NCI-H526 (cell line): ENCODE results near the gene ADGRG6.
A peak's percentile ranks its signal among the peaks of the same experiment; 100 is the strongest.
"Not testable (repeated sequence)": the region's sequence is repeated elsewhere in the genome, so short reads cannot be mapped to it uniquely, and the experiment has no call there.

Source experiments
- DNase-seq, 2 experiments: peaks; one replicate each; lab custom pipeline; 2025; lab: John Stamatoyannopoulos, UW

The ADGRG6 gene

DNA sequence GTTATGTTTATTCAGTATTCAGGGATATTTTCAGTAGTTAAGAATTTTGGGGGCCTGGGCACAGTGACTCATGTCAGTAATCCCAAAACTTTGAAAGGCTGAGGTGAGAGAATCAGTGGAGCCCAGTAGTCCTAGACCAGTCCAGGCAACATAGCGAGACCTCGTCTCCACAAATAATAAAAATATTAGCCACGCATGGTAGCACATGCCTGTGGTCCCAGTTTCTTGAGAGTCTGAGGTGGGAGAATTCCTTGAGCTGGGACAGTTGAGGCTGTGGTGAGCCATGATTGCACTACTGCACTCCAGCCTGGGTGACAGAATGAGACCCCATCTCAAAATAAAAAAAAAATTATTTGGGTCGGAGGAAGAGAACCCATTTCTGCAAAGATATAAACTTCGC is 20.3 kb downstream of the ADGRG6 start:
- no peak for DNase-seq

DNA sequence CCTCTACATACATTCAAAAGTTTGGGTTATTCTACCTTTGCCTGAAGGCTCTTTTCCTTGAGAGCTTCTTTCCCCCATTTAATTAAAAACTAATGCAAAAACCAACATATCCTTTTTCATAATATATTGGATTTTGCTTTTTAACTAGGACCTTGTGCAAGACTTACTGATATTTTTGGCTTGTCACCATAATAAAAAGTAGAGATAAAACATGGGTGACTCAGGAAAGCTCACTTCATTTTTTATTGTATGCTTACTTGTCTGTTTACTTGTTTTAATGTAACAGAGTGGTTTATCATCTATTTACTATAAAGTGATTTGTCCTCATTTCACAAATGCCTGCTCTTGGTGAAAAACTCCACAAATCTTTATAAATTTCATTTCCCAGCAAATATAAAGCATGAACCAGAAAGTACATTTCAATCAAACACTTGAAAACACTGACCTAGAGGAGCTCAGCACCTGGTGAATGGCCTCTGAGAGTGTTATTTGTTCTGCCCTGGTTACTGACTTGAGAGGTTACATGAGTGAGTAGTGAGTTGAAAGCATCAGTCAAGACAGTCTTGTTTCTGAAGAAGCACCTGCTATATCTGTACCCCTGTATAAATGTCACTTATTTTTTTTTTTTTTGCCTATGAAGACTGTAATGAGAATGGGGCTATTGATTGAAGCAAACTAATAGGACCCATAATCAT is 20.8 kb downstream of the ADGRG6 start:
- no peak for DNase-seq

DNA sequence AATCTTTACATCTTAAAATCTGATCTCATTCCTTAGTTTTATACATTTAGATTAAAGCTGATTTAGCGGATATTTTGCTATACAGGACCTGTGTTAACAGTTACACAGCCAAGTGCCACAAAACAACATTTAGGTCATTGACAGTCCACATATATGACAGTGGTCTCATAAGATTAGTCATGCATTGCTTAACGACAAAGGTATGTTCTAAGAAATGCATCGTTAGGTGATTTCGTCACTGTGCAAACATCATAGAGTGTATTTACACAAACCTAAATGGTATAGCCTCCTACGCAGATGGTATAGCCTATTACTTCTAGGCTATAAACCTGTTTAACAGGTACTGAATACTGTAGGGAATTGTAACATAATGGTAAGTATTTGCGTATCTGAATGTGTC is 21.6 kb downstream of the ADGRG6 start:
- DNase-seq = peak; percentile 90 to 94

DNA sequence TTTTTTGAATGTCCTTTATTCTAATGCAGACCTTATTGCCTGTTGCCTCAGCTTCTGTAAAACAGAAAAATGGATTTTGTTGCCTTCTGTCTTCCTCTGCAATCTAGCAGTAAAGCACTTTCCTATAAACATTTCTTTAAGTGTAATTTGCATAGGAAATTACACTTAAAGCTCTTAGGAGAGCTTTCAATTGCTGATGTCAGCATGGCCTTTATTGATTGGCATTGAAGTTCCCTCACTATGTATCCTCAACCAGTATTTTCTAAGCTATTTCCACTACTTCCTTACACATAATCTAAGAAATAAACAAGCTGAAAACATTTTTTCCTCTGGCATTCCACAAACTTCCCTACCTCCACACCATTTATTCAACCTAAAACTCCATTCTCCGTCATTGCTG is 22.3 kb downstream of the ADGRG6 start:
- DNase-seq = peak in 1 of 2 experiments; percentile 15

DNA sequence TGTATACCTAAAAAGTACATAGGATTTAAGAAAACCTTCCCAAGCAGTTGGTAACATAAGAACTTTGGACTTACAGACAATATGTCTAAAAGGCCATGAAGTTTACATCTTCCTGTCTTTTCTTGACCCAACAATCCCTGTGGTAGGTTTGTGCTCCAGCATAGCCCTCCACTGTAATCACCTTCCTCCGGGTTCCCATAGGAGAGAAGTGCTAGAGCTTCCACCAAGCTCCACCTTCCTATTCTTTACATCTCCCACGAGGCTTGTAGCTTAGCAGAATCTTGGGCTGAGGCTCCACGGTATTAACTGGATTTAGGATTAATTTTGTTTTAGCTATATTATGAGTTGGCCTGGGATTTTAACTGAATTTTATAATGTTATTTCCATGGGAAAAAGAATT is 23.3 kb downstream of the ADGRG6 start:
- no peak for DNase-seq

DNA sequence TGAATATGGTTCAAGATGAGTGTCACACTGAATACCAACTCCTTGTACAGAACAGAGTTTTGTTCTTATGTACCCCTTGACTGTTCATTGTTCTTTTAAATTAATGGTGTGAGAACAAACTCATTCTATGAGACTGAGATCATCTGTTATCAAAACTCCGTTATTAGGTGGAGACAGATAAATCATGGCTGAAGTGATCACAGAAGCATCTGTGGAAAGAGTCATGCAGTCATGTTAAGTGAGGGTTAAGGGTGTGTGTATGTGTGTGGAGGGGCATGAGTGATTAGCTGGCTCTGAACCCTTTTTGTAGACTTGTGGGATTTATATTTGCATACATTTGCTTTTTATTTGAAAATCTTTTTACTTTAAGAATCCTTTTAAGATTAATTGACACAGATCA is 24.7 kb downstream of the ADGRG6 start:
- peak in 1 of 2 experiments; percentile 27 for DNase-seq

DNA sequence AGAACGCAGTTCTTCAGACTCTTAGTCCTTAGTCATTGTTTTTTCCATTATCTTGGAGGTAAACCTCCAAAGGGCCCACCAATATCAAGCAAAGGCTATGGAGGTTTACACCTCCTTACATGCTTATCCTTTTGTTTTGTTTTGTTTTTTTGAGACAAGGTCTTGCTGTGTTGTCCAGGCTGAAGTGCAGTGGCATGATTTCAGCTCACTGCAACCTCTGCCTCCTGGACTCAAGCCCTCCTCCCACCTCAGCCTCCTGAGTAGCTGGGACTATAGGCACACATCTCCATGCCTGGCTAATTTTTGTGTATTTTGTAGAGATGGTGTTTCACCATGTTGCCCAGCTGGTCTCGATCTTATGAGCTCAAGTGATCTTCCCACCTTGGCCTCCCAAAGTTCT is 26.3 kb downstream of the ADGRG6 start:
- DNase-seq = no peak

DNA sequence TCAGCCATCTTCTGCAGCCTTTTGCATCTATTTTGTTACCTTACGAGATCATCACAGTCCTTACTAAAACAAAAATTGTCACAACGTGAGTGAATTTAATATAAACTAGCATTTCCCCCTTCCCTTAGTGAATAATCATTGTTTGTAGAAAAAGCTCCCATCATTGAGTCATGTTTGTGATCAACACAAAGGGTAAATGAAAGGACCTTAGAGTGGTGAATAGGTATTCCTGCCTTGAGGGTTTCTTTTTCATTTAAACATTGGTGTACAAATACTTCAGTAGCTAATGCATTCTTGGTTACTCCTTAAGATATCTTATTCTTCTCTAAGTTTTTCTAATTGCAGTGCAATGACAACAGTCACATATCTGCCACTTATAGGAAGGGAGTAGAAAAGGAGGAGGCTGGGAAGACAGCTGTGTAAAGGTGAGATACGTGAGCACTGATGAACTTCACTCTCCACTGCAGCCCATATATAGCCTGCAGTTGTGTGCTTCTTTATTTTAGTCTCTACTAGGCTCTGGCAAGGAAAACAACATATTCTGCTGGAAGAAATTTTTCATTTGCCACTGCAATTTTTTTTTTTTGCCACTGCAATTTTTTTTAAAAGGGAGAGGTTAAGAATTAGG is 27.8 kb downstream of the ADGRG6 start:
- no peak for DNase-seq

DNA sequence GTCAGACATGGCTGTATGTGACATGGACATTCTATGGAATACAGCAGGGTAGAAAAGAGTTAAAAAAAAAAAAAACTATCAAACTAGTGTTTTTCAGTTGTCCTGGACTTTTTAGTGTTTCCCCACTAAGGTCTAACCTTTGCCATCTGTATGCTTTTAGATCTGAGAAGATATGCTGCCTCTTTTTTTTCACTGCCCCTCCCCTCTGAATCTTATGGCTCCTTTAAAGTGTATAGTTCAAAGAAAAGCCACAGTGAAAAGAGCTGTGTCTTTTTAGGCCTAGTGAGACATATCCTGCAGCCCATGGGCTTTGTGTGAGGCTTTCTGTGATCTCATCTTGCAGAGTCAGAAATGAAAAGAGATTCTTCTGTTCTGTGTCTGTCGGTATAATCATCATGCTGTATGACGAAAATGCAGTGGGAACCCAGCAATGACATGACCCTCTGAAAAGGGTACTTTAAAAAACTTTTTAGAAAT is 29.3 kb downstream of the ADGRG6 start:
- DNase-seq = no peak

DNA sequence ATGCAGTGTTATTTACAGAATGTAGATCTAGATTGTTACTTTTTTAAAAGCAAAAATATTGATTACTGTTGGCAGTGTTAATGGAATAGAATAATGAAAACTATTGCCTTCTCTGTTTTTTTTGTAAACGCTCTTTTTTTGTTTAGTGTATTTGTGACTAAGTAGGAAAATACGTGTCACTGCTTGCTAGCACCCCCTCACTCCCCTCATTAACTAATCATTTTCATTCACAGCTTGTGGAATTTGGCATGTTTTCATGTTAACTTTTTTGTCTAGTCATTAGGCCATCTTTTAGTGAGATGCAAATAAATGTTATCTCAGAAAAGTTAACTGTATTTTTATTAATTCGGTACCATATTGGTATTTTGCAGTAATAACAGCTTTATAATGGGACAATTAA is 29.8 kb downstream of the ADGRG6 start:
- DNase-seq = no peak

DNA sequence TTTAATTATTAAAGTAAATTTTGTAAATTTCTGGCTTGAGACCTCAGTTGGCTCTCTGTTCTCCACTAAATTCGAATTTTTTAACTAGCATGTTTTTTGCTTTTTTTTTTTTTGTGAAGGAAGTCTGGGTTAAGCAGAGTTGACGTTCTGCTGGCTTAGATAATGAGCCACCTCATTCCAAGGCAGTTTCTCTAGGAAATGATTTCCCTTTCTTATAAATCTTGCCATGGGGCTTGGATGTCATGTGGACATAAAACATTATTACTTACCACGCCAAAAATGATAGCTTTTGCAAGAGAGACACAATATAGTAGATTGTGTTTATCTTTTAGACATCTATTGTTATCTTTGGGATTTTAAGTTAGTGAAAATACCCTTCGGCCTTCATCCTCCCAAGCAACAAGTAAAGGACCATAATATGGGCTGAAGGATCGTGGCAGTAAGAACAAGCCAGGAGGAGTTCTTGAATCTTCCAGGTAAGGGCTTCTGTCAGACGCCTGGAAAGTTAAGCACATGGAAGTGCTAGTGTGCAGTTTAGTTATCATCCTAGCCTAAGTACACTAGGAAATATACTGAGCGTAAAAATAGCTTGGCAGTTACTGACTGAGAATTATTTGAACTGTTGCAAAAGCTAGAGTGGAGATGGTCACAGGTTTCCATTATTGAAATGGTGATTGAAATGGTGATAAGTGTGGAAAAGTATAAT is 30.7 kb downstream of the ADGRG6 start:
- no peak for DNase-seq

DNA sequence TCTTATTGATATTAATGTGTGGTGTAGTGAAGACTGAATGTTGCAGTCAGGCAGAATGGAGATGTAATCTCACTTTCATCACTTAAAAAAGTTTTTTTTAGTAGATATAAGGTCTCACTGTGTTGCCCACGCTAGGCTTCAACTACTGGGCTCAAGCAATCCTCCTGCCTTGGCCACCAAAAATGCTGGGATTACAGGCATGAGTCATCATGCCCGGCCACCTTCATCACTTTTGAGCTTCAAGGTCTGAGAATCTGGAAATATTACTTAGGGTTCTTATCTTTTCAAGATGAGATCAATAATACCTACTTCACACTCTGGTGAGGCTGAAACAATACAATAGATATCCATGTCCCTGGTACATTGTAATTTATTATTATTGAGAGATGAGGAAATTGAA is 31.6 kb downstream of the ADGRG6 start:
- DNase-seq = no peak

DNA sequence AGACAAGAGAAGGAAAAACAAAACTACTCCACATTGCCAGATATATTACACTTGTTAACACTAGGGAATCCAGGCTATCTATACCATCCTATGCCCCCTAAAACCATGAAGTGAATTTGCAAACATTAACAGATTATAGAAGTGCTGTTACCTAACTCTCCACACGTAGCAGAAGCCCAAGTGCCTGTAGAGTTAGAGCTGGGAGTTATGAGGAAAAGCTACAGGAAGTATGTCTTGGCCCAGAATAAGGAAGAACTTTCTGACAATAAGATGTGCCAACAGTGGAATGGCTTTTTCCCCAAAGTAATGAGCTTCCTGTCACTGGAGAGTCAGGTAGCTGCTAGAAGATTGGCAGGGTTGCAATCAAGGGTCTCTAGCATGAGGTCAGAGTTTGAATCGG is 32.5 kb downstream of the ADGRG6 start:
- DNase-seq = no peak

DNA sequence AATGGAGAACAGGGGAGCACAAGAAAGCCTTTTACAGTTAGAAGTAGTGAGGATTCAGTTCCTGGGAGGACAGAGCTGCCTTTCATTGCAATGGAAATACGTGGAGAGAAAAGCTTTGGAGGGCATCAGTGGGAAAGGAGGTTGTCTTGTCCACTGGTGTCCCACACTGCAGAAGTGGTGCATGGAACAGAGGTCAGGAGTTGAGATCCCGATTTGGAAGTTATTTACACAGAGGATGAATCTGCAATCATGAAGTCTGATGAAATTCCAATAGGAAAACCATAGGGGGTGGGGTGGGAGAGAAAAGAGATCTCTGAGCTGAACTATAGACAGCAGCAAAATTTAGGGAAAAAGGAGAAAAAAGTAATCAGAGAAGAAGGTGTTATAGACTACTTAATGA is 33.6 kb downstream of the ADGRG6 start:
- DNase-seq = no peak

DNA sequence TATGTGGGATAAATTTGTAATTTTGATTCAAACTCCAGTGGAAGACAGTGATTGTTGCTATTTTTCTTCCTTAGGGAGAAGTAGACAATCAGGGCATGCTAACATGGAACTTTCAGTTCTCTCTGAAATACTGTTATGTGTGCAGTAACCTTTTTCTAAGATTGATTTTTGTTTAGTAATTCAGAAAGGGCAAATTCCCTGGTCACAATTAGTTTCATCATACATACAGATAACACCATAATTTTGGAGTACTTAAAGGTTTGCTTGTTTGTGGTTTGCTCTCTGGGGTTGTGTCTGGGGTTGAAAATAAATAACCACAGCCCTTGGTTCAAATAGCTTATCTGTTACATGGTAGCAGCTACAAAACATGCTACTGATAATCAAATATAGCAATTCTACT is 34.4 kb downstream of the ADGRG6 start:
- DNase-seq = no peak

DNA sequence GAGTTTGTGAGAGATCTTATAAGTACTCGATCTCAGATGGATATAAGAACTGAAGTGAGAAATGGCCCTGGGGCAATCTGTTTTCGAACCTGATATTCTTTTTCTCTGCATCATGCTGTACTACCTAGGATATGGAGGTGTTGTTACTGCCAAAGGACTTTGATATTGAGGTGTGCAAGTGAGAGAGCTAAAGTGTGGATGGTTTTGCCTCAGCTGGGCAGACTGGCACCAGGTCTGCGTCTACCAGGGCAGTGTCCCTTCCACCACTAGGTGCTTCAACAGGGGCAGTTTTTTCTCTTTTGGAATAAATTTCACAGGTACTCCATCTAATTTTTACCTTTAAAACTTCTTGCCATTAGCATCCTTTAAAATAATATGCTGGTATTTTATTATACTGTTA is 35.0 kb downstream of the ADGRG6 start:
- no peak for DNase-seq

DNA sequence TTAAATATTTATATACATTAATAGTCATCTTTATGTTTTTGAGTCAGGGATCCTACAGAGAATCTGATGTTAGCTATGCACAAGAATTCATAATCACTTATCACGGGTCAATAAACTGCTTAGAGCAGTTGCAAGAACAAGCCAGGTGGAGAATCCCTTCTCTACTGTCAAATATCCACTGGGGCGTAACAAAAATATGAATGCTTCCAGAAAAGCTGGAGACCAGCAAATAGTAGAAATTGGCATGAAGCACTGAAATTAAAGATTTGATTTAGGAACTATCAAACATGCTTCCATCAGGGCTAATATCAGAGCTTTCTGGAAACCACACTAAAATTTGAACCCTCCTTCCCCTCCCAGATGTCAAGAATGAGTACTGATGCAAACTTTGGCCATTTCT is 37.3 kb downstream of the ADGRG6 start:
- DNase-seq = no peak

DNA sequence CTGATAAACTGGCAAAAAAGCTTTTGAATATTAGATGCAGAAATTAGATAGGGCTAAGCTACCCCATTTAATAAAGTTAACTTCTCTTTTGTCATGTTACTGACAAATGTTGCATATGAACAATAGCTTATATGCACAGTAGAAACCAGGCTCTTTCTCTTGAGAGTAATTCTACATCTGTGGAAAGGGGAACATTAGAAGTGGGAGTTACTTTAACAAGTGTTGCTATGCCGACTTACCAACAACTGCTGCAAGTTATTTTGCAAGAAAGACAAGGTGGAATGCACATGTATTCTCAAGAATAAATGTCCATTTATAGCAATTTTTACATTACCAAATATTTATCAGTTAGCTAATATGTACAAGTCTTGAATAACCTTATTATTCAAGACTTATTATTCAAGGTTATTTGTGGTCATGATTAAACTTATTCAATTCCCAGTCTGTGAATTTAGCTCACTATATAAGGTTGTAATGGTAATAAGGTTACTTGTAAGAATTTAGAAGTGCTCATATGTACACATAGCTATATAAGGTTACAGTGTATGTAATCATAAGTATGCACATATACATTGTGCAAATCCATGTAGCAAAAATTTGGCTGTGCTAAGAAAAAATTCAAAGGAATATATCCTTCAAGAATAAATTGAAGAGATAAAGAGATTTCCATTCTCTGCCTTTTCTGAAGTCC is 38.3 kb downstream of the ADGRG6 start:
- no peak for DNase-seq

DNA sequence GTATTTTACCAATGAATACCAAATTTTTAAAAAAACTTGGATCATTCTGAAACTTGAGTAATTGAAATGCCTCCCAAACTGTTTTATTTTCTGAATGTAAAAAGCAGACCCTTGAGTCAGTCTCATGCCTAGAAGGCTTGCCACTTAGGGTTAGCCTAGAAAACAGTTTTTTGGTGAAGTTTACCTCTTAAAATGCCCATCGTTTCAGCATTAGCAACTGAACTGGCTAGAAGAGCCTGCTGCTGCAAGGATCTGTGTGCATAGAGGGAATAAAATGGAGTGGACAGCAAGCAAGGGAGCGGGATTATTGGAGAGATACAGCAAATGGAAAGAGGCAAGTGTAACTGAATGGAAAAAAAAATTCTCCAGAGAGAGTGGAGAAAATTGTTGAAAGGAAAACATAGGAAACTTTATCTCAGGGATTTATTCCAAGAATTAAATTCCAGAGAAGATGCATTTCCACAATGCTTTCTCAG is 40.1 kb downstream of the ADGRG6 start:
- no peak for DNase-seq

DNA sequence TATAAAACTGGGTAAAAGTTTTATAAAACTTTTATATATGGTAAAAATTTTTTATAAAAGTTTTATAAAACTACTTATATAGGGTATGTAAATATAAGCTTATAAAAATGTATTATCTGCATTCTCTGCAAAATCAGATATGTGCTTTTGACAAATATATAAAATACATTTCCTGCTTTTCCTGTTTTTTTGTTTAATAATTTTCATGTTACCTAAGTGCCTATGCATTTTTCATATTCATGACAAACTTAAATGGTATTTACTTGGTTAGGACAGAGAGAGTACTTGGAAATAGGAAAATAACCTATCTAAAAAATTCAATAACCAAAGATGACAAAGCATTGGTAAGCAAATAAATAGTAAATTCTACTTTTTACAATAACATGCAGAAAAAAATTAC is 41.2 kb downstream of the ADGRG6 start:
- no peak for DNase-seq

DNA sequence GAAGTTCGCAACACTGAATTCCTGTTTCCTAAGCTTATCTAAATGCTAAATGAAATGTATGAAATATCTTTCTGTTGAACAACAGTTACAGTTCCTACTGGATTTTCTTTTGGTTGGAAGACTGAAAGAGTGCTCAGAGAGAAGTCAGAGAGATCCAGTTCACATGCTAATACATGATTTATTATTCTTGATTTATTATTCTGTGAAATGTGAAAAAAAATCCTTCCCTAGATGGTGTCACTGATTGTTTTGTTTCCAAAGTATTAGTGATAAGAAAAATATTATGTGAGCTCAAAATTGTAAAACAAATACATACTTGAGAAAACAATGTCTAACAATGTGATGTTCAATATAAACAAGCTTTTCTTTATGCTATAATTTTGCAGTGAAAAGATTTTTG is 42.1 kb downstream of the ADGRG6 start:
- DNase-seq = no peak

DNA sequence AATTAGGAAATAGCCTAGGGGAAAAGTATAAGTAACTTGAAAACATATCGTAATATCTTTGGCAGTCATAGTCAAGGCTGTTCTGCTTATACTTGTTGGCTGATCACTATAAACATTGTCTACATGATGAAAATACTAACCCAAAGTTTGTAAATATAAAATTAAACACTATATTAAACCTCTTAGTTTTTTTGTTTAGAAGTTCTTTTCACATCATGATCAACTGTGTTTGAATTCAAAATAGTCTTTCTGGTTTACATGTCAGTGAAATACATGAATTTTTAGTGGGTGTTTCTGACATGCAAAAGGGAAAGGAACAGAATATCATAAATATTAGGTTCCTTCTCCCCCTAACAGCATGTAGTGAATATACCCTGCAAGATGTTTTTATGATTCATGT is 43.5 kb downstream of the ADGRG6 start:
- DNase-seq = no peak

DNA sequence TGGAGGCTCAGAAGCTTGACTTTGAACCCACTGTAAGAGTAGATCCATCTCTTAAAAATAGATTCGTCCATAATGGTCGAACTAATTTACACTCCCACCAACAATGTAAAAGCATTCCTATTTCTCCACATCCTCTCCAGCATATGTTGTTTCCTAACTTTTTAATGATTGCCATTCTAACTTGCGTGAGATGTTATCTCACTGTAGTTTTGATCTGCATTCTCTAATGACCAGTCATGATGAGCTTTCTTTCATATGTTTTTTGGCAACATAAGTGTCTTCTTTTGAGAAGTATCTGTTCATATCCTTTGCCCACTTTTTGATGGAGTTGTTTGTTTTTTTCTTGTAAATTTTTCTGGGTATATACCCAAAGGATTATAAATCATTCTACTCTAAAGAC is 44.4 kb downstream of the ADGRG6 start:
- not testable (repeated sequence) for DNase-seq
